Neural cell (in vitro differentiated cells): ENCODE data around the gene TRAPPC6A. TPM values are rescaled to one million over a fixed set of nuclear protein-coding genes. Genes with fewer than 3 reads are reported as not detected.

Experiments
- H2AFZ ChIP-seq: fragments of 200-600, 300-800 bp; sonication (generic), shearing (Covaris generic); 2 replicates; pipeline ENCODE4 v1.6.0; 2014; ENCODE audit warnings: low read depth, mild to moderate bottlenecking, antibody characterized with exemption, low read length, moderate library complexity
- H3F3A ChIP-seq: fragments of 200-600 bp; shearing (Covaris generic); 2 replicates; pipeline ENCODE4 v1.6.1; 2016; ENCODE audit warnings: mild to moderate bottlenecking, moderate library complexity, mixed read lengths, antibody characterized with exemption, low read length; ENCODE audit not compliant: insufficient read depth, poor library complexity, severe bottlenecking
- H3K27ac ChIP-seq: fragments of 200-600, 300-800 bp; sonication (generic), shearing (Covaris generic); 2 replicates; pipeline ENCODE4 v1.5.1; 2014; ENCODE audit warnings: mild to moderate bottlenecking, low read length, moderate library complexity
- H3K27me3 ChIP-seq: fragments of 300-800, 200-600 bp; sonication (generic), shearing (Covaris generic); 2 replicates; pipeline ENCODE4 v1.6.0; 2014; ENCODE audit warnings: mild to moderate bottlenecking, low read depth, low read length, moderate library complexity; ENCODE audit not compliant: insufficient read depth
- H3K36me3 ChIP-seq: fragments of 300-800, 200-600 bp; sonication (generic), shearing (Covaris generic); 2 replicates; pipeline ENCODE4 v1.5.1; 2014; ENCODE audit warnings: mild to moderate bottlenecking, antibody characterized with exemption, low read length, moderate library complexity; ENCODE audit not compliant: insufficient read depth
- H3K4me2 ChIP-seq: fragments of 300-800, 200-600 bp; sonication (generic), shearing (Covaris generic); 2 replicates; pipeline ENCODE4 v1.6.0; 2014; ENCODE audit warnings: mild to moderate bottlenecking, low read length
- H3K4me3 ChIP-seq: fragments of 300-800, 200-600 bp; sonication (generic), shearing (Covaris generic); 2 replicates; pipeline ENCODE4 v1.5.1; 2014; ENCODE audit warnings: mild to moderate bottlenecking, low read length, moderate library complexity
- H3K79me2 ChIP-seq: fragments of 200-600 bp; shearing (Covaris generic); replicated peaks from 2 replicates; pipeline ENCODE4 v1.6.0; 2014; ENCODE audit warnings: mild to moderate bottlenecking, low read length, moderate library complexity; ENCODE audit not compliant: insufficient read depth
- H3K9ac ChIP-seq: fragments of 300-800, 200-600 bp; sonication (generic), shearing (Covaris generic); 2 replicates; pipeline ENCODE4 v1.6.1; 2016; ENCODE audit warnings: mild to moderate bottlenecking, low read length, mixed read lengths
- H3K9me2 ChIP-seq: fragments of 200-600 bp; shearing (Covaris generic); 2 replicates; pipeline ENCODE4 v1.6.1; 2016; ENCODE audit warnings: mild to moderate bottlenecking, low read length, mixed read lengths; ENCODE audit not compliant: insufficient read depth
- H3K9me3 ChIP-seq: fragments of 200-600, 300-800 bp; sonication (generic), shearing (Covaris generic); 2 replicates; pipeline ENCODE4 v1.6.1; 2016; ENCODE audit warnings: mild to moderate bottlenecking, mixed run types, low read length, moderate library complexity, mixed read lengths
- H4K20me1 ChIP-seq: fragments of 200-600 bp; shearing (Covaris generic); 2 replicates; pipeline ENCODE4 v1.6.1; 2016; ENCODE audit warnings: mild to moderate bottlenecking, mixed run types; ENCODE audit not compliant: insufficient read depth
- CTCF ChIP-seq: fragments of 450-650 bp; IDR thresholded peaks from 2 replicates; pipeline ENCODE4 v1.5.1; 2014; ENCODE audit warnings: antibody characterized with exemption, mild to moderate bottlenecking, moderate library complexity; ENCODE audit not compliant: poor library complexity, severe bottlenecking
- EP300 ChIP-seq: fragments of 450-650 bp; conservative IDR thresholded peaks from 2 replicates; pipeline ENCODE4 v1.6.1; 2014; ENCODE audit warnings: antibody characterized with exemption, mild to moderate bottlenecking, moderate library complexity; ENCODE audit not compliant: poor library complexity, severe bottlenecking
- EZH2 ChIP-seq: fragments of 200-600, 300-800 bp; shearing (Covaris generic), sonication (generic); IDR thresholded peaks from 2 replicates; pipeline ENCODE4 v1.6.1; 2014; ENCODE audit warnings: antibody characterized with exemption, low read length, borderline replicate concordance, mild to moderate bottlenecking; ENCODE audit not compliant: insufficient read depth, poor library complexity, severe bottlenecking
- MXI1 ChIP-seq: fragments of 450-650 bp; conservative IDR thresholded peaks from 2 replicates; pipeline ENCODE4 v1.6.1; 2014; ENCODE audit warnings: antibody characterized with exemption, mild to moderate bottlenecking; ENCODE audit not compliant: poor library complexity, severe bottlenecking
- POLR2AphosphoS5 ChIP-seq: IDR thresholded peaks from 2 replicates; pipeline ENCODE4 v1.6.1; 2012
- RAD21 ChIP-seq: fragments of 450-650 bp; conservative IDR thresholded peaks from 2 replicates; pipeline ENCODE4 v1.6.1; 2014; ENCODE audit warnings: antibody characterized with exemption, mild to moderate bottlenecking, moderate library complexity
- REST ChIP-seq: IDR thresholded peaks from 2 replicates; pipeline ENCODE4 v1.6.1; 2012; ENCODE audit warnings: borderline replicate concordance
- SMC3 ChIP-seq: fragments of 450-650 bp; conservative IDR thresholded peaks from 2 replicates; pipeline ENCODE4 v1.6.1; 2014; ENCODE audit warnings: antibody characterized with exemption, mild to moderate bottlenecking, moderate library complexity; ENCODE audit not compliant: poor library complexity
- TAF1 ChIP-seq: IDR thresholded peaks from 2 replicates; pipeline ENCODE4 v1.6.1; 2012; ENCODE audit warnings: low read depth
- polyA plus RNA-seq: library from polyadenylated mRNA; depleted of rRNA; stranded (reverse); fragments of >200 nt; gene quantifications from 2 replicates; pipeline ENCODE4 v1.2.3, GENCODE V29; 2014

The TRAPPC6A gene
- polyA plus RNA-seq, 1 donor from 2014 or later, result 48.5 TPM

DNA sequence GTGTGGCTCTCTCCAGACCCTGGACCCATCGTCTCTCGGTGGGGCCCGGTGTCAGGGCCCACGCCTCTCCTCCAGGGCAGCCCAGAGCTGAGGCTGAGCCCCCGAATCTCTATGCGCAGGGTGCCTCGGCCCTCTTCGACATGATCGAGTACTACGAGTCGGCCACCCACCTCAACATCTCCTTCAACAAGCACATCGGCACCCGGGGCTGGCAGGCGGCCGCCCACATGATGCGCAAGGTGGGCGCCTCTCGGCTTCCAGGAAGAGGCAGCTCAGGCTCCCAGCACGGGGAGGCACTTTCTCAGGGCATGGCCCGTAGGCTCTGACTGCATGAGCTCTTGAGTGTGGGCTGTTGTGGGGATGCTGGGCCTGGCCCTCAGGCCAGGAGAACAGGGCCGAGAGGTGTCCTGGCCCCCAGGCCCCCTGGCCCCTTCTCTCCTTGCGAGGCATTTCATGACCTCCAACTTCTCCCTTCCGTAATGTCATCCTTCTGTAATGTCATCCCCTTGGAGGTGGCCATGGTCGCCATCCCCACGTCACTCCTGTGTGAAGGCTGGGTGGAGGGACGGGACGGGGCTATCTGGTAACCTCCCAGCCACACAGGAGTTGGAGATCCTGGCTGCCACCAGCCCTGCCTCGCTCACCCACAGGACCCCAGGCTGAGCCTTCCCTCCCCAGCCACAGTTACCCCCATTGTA lies 36.7 kb downstream of the TRAPPC6A start:
- no peak overlapping the region for H3K9ac ChIP-seq
- no peaks in the 10 kb centered on the region for H3K9me2 ChIP-seq
- no peak overlapping the region for H3K4me2 ChIP-seq
- H3K4me3 ChIP-seq, result no peak overlapping the region
- H3K9me3 ChIP-seq, result no peaks in the 10 kb centered on the region
- peaks cover 2% of the 10 kb centered on the region for H3K79me2 ChIP-seq
- no peak overlapping the region for H2AFZ ChIP-seq
- TF ChIP-seq TAF1 (no peak), RAD21 (no peak), EZH2 (no peak), MXI1 (no peak), EP300 (no peak), CTCF (no peak), POLR2AphosphoS5 (no peak), SMC3 (no peak), REST (no peak)
- H3K36me3 ChIP-seq, result no peaks in the 10 kb centered on the region
- no peaks in the 10 kb centered on the region for H4K20me1 ChIP-seq
- no peak overlapping the region for H3K27ac ChIP-seq
- H3K27me3 ChIP-seq, result no peaks in the 10 kb centered on the region
- no peaks in the 10 kb centered on the region for H3F3A ChIP-seq

DNA sequence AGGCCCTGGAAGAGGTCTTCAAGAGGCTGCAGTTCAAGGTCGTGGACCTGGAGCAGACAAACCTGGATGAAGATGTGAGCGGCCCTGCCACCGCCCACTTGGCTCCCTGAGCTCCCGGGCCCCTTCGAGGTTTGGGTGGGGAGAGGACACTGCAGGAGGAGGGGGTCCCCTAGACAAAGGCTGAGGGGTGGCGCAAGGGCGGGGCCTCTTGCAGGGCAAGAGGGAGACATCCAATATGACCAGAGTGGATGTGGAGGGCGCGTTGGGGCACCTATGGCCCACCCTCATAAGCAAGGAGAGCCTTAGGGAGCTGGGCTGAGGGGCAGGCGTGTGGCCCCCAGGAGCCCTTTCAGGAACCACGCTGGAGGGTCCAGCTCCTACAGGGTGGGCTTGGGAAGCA lies 37.5 kb downstream of the TRAPPC6A start:
- Histone ChIP-seq H3F3A (no peaks in the 10 kb centered on the region), H3K27me3 (no peaks in the 10 kb centered on the region), H3K79me2 (peaks cover 3% of the 10 kb centered on the region), H3K4me3 (no peak overlapping the region), H3K36me3 (no peaks in the 10 kb centered on the region), H4K20me1 (no peaks in the 10 kb centered on the region), H2AFZ (no peak overlapping the region), H3K27ac (no peak overlapping the region), H3K9ac (no peak overlapping the region), H3K4me2 (no peak overlapping the region), H3K9me2 (no peaks in the 10 kb centered on the region), H3K9me3 (no peaks in the 10 kb centered on the region)
- no peak for TF ChIP-seq POLR2AphosphoS5
- TF ChIP-seq SMC3, result no peak
- TF ChIP-seq EP300, result no peak
- no peak for TF ChIP-seq REST
- no peak for TF ChIP-seq CTCF
